MM.1S (cell line): ENCODE measurements around the gene TSPYL6.

Experiments used
- EZH2phosphoT487 ChIP-seq: fragments of 300-600 bp; sonication (generic); IDR thresholded peaks from 2 replicates; pipeline ENCODE4 v1.6.1; 2018; ENCODE audit warnings: antibody characterized with exemption, low read length
- TF ChIP-seq, protein P1 (sequence below): fragments of 300-600 bp; sonication (generic); IDR thresholded peaks from 2 replicates; pipeline ENCODE4 v1.5.1; 2016; ENCODE audit warnings: antibody characterized with exemption, low read length, mixed read lengths

GRCh38 chr2:54240515-54241469 is 15.2 kb downstream of the TSPYL6 start:
- TF ChIP-seq, protein P1, sequence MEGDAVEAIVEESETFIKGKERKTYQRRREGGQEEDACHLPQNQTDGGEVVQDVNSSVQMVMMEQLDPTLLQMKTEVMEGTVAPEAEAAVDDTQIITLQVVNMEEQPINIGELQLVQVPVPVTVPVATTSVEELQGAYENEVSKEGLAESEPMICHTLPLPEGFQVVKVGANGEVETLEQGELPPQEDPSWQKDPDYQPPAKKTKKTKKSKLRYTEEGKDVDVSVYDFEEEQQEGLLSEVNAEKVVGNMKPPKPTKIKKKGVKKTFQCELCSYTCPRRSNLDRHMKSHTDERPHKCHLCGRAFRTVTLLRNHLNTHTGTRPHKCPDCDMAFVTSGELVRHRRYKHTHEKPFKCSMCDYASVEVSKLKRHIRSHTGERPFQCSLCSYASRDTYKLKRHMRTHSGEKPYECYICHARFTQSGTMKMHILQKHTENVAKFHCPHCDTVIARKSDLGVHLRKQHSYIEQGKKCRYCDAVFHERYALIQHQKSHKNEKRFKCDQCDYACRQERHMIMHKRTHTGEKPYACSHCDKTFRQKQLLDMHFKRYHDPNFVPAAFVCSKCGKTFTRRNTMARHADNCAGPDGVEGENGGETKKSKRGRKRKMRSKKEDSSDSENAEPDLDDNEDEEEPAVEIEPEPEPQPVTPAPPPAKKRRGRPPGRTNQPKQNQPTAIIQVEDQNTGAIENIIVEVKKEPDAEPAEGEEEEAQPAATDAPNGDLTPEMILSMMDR = no peak
- no peak for TF ChIP-seq EZH2phosphoT487
